ENCODE results near the gene CASP8AP2. TPM values are rescaled to one million over a fixed set of nuclear protein-coding genes. Genes with fewer than 3 reads are reported as not detected.
"Not testable (repeated sequence)": the region's sequence is repeated elsewhere in the genome, so short reads cannot be mapped to it uniquely, and the experiment has no call there.

Gene CASP8AP2
- polyA plus RNA-seq, 3 donors, result 2.3 to 5.7 (median 3.2) TPM

GRCh38 chr6:89862698-89863097, 33.0 kb downstream of the CASP8AP2 start:
- 90 to 96% (median 91%) methylated on average over 2 of the region's 2 CpGs for WGBS, 3 donors
- H3K27ac ChIP-seq (ENCODE audit: low read depth, low read length), result no peak overlapping the region

- H3K27ac ChIP-seq (ENCODE audit: low read depth, low read length), result no peak overlapping the region
- WGBS, 3 donors, result 96 to 97% (median 97%) methylated on average over 6 of the region's 6 CpGs
Observed at GRCh38 chr6:89866024-89866678, 36.5 kb downstream of the CASP8AP2 start.

GRCh38 chr6:89873721-89874120, 44.0 kb downstream of the CASP8AP2 start:
- no peak overlapping the region for H3K27ac ChIP-seq (ENCODE audit: low read depth, low read length)

GRCh38 chr6:89874438-89874837, 44.8 kb downstream of the CASP8AP2 start:
- H3K27ac ChIP-seq (ENCODE audit: low read depth, low read length), result no peak overlapping the region
- 90 to 95% (median 92%) methylated on average over 3 of the region's 3 CpGs for WGBS, 3 donors

GRCh38 chr6:89886378-89887120, 56.9 kb downstream of the CASP8AP2 start:
- no peak overlapping the region for H3K27ac ChIP-seq (ENCODE audit: low read depth, low read length)
- 87 to 91% (median 89%) methylated on average over 44 of the region's 44 CpGs for WGBS, 3 donors

GRCh38 chr6:89887452-89888137, 57.9 kb downstream of the CASP8AP2 start:
- WGBS, 3 donors, result 17 to 19% (median 18%) methylated on average over 40 to 43 of the region's 43 CpGs
- H3K27ac ChIP-seq (ENCODE audit: low read depth, low read length), result no peak overlapping the region

GRCh38 chr6:89888138-89888514, 58.4 kb downstream of the CASP8AP2 start:
- WGBS, 3 donors, result 74 to 93% (median 89%) methylated on average over 5 to 7 of the region's 7 CpGs
- no peak overlapping the region for H3K27ac ChIP-seq (ENCODE audit: low read depth, low read length)

GRCh38 chr6:89888871-89889270, 59.2 kb downstream of the CASP8AP2 start:
- WGBS, 3 donors, result 77 to 89% (median 77%) methylated on average over 3 of the region's 3 CpGs
- no peak overlapping the region for H3K27ac ChIP-seq (ENCODE audit: low read depth, low read length)

GRCh38 chr6:89890845-89891528, 61.3 kb downstream of the CASP8AP2 start:
- WGBS, 3 donors, result 5 to 18% (median 7%) methylated on average over 8 to 11 of the region's 11 CpGs

GRCh38 chr6:89892577-89892976, 62.9 kb downstream of the CASP8AP2 start:
- not testable (repeated sequence) for H3K27ac ChIP-seq (ENCODE audit: low read depth, low read length)
- WGBS, 3 donors, result 84 to 87% (median 87%) methylated on average over 8 of the region's 8 CpGs

More at GRCh38 chr6:89890845-89891528, 61.3 kb downstream of the CASP8AP2 start:
- not testable (repeated sequence) for H3K27ac ChIP-seq (ENCODE audit: low read depth, low read length)

GRCh38 chr6:89894169-89894568, 64.5 kb downstream of the CASP8AP2 start, which contains the start of gene GJA10:
Gene GJA10, plus strand, starts transcription at chr6:89894469. Its CDS starts 0 bp downstream, at chr6:89894469.
- no peak within 1 kb of the TSS for H3K27ac ChIP-seq (ENCODE audit: low read depth, low read length)
- WGBS, 3 donors, result 90 to 100% (median 96%) methylated on average over 1 of the region's 1 CpG

GRCh38 chr6:89895276-89895874, 65.7 kb downstream of the CASP8AP2 start:
- H3K27ac ChIP-seq (ENCODE audit: low read depth, low read length), result no peak overlapping the region
- WGBS, 3 donors, result 39 to 46% (median 44%) methylated on average over 8 of the region's 8 CpGs

- WGBS, 3 donors, result 48 to 64% (median 51%) methylated on average over 10 of the region's 10 CpGs
- H3K27ac ChIP-seq (ENCODE audit: low read depth, low read length), result not testable (repeated sequence)
Observed at GRCh38 chr6:89910001-89910901, 80.6 kb downstream of the CASP8AP2 start.

GRCh38 chr6:89910902-89911240, 81.2 kb downstream of the CASP8AP2 start:
- 38 to 54% (median 40%) methylated on average over 1 of the region's 1 CpG for WGBS, 3 donors
- H3K27ac ChIP-seq (ENCODE audit: low read depth, low read length), result no peak overlapping the region

- no peak overlapping the region for H3K27ac ChIP-seq (ENCODE audit: low read depth, low read length)
- WGBS, 3 donors, result 84 to 98% (median 90%) methylated on average over 3 of the region's 3 CpGs
Observed at GRCh38 chr6:89916136-89916920, 86.6 kb downstream of the CASP8AP2 start.

- H3K27ac ChIP-seq (ENCODE audit: low read depth, low read length), result no peak overlapping the region
- WGBS, 3 donors, result 89 to 100% (median 94%) methylated on average over 4 of the region's 4 CpGs
Observed at GRCh38 chr6:89917216-89917615, 87.5 kb downstream of the CASP8AP2 start.

All from adipose tissue (tissue), 3 donors.